DMS153 treated with DMSO at 0.1 percent for 48 hours (cell line): ENCODE results near the gene DNAJC5G.
"Not testable (repeated sequence)": the region's sequence is repeated elsewhere in the genome, so short reads cannot be mapped to it uniquely, and the experiment has no call there.

Experiments
- DNase-seq: peaks from one replicate; lab custom pipeline; 2025; ENCODE audit not compliant: unreplicated experiment; lab: John Stamatoyannopoulos, UW

Gene DNAJC5G

DNA sequence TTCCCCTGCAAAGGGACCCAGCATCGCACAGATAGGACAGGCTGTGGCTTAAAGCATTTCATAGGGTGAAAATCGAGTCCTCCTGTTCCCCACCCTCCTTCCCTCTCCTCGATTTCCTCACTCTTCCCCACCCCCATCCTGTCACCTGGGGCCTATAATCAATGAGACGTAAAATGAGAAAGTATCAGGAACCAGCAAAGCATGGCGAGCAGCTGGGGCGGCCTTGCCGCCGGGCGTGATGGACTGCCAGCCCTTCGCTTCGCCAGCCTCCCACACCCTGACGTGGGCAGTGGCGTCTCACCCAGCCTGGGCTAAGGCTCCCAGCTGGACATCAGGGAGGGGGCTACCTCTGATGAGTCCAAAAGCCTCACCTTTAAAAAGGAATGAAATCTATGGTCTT lies 23.5 kb upstream of the DNAJC5G start:
- DNase-seq: no peak

DNA sequence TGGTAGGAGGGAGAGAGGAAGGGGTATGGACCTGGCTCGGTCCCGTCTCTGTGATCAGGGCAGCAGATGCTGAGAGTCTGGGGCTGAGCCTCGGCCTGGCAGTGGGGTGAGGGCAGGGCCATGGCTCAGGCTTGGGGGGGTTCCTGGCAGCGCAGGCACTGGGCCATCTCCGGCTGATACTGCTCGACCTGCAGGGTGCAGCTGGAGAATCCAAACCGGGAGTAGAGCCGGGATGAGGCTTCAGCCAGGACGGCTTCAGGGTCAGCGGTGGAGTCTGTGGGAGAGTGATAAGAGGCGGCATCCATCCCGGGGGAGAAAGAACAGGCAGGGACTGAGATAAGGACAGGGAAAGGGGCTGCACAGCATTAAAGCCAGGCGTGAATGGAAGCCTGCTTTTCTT lies 20.0 kb upstream of the DNAJC5G start:
- DNase-seq: no peak

DNA sequence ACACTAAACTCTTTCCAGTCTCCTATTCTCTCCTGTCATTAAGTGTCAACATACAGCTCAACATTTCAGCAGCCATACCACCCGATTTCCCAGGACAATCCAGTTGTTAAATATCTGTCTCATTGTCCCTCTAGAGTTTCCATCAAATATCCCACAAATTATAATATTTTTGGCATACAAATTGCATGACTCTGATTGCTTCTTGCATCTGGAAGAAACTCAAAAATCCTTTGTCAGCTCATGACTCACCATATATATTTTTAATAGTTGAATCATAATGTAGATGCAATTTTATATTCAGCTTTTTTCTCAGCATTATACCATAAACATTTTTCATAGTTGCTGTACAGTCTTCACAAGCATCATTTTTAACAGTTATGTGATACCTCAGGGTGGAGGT lies 19.6 kb upstream of the DNAJC5G start:
- no peak for DNase-seq

DNA sequence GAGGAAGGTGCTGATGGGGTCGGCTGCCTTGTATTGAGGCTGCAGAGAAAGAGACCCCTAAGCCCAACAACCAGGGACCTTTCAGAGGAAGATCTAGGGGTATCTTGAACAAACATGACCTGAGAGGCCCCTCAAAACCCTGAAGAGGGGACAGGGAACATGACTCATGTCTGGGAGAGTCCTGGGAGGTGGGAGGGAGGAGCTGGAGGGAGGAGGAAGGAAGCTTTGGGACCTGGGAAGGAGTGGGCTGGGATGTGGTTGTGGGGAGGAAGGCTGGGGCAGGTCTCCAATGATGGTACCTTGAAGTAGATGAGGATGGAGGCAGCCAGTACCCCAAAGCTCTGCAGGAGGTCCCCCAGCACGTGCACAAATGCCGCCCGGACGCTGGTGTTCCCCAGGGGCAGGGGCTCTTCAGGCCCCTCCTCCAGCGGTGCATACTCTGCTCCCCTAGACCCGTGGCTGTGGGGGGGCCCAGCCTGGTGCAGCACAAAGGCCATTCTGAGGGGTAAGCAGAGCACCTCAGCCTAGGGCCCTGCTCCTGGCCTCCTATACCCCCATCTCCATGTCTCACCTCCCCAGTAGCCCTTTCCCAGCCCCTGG lies 18.3 kb upstream of the DNAJC5G start:
- DNase-seq: no peak

DNA sequence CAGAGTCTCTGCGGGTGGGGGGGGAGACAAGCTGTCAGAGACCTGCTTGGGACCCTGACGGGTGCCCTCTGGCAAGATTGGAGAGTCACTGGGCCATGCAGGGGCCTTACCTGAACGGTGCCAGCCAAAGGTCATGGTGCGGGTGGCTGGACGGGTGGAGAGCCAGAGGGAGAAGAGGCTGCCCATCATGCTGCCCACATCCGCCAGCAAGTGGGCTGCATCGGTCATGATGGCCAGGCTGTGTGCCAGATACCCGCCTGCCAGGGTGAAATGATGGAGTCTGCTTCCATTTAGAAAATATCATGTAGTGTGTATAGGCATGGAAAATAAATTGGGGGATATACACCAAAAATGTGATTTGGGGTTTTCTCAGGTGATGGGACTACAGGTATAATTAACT lies 17.2 kb upstream of the DNAJC5G start:
- no peak for DNase-seq

DNA sequence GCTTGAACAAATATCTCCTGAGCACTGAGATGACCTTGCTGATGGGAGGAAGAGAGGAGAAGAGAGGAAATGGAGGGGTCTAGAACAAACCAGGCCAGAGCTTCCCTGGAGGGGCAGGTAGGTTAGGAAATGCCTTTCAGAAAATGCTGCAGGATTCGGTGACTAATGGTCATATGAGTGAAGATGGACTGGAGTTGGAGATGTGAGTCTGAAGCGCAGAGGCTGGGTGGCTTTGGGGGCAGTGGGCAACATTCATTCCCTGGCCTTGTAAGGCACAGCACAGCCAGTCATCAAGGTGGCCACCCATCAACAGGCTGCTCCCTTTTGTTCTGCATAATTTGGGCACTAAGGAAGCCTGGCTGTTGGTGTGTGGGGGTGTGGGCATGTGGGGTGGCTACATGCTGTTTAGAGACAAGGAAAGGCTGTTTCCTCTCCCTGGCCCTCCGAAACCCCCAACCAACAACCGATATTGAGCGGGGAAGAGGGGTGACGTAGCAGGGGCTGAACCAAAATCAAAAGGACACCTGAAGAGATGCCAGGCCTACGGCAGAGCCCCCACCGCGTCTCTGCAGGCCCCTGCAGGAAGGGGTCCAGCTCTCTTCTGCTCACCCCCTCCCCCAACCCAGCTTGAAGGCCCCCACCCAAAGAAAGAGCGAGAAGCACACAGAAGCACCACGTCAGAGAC lies 13.8 kb upstream of the DNAJC5G start:
- no peak for DNase-seq

DNA sequence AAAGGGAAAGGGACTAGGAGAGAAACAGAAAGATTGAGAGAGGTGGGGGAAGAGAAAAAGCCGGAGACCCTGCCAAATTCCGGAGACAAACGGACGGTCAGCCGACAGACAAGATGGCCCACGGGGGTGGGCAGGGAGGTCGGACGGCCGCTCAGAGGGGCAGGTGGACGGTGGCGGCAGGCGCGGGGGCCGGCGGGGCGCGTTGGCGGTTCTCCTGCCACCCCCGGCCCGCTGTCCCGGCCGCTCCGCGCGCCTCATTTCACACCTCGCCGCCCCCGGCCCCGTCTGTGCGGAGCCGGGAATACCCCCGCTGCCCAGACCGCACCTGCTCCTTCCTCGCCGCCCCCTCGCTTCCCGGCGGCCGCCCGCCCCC lies 13.3 kb upstream of the DNAJC5G start:
- DNase-seq: no peak

DNA sequence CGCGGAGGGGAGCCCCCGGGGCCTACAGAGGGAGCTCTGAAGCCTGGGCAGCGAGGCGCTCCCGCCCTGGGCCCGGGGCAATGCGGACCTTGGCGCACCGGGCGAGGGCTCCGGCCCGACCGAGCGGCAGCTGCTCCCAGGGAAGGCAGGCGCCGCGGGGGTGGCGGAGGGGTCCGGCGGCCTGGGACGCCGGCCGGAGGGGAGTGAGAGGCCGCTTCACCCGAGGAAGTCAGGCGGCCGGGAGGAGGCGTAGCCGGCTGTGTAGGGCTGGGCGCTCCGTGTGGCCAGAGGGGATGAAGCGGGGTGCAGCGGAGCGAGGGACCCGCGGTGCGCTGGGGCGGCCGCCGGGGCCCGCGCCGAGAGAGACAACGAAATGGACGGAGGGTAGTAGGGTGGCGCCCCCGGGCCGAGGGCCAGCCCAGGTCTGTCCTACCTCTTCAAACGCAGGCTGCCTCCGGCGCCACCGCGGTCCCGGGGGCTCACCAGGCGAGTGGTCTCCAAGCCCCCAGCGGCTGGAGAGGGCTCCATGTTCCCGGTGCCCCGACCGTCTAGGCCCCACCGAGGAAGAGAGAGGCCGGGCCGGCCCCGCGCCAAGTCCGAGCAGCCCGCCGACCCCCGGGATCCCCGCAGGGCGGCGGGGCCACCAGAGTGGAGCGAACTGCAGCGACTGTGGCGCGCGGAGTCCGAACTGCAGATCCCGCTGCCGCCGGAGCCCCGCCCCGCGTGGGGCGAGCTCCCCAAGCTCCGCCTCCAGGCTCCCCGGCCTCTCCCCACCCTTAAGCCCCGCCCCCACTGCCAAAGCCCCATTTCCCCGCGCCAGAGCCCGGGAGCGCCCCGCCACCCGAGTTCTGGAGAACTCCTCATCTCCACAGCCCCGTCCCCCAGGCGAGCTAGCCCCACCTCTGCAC lies 12.6 kb upstream of the DNAJC5G start, which contains the start of gene SLC30A3:
SLC30A3 (minus strand) TSS at position 669 of the 908 bp plus-strand sequence; CDS start at position 528, 141 bp downstream.
- no peak for DNase-seq

DNA sequence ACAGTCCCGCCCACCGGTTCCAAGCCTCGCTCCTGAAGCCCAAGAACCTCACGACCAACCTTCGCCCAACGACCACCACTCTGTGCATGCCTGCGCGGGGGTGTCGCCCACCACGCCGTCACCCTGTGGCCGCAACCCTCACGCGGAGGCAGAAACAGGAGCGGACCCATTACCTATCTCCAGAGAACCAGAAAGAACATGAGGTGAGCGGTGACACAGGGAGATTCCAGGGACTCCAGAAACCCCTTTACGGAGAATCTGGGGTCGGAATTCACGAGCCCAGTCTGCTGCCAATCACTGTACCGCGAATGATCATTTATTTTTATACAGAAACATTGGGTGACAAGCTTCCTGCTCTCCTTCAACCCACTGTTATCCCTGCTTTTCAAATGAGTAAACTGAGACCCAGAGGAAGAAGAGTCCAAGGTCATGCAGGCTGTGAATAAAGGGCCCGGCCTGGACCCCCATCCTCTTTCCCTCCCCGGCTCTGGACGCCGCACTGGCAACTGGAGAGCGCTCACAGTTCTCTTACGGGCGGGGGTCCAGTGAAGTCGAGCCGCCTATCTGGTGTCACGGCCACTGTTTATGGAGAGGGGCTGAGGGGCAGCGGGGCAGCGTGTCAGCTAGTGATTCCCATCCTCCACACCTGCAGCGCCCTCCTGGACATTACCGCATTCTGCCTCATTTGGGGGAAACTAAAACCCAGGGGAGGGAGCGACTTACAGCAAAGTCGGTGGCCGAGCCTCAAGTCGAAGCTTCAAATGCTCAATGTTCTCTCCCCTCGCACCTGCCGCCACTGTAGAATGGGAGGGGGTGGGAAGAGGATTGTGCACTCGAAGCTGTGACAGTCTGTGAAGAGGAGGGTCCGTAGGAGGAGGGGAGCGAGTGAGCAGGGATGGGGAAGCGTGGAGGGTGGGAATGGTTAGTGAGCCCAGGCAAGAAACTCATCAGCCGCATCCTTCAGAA lies 11.7 kb upstream of the DNAJC5G start:
- no peak for DNase-seq

DNA sequence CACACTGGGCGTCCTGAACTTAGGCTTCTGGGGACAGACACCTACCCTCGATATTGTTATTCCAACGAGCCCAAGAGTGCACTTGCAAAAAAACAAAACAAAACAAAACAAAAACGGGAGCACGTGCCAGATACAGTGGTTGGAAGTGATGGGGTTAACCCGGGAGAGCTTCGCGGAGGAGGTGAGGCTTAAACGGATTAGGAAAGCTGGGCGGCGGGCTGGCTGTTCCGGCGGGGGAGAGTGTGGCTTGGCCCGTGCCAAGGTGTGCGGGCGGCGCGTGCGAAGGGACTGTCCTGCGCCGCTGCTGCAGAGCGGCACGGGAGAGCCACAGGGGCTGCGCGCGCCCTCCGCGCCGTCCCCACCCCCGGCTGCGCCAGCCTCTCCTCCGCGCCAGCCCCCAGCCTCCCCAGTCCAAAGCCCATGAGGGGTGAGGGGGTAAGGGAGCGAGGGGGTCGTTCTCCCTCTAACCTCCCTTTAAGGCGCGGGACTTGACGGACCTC lies 10.9 kb upstream of the DNAJC5G start:
- DNase-seq: no peak

DNA sequence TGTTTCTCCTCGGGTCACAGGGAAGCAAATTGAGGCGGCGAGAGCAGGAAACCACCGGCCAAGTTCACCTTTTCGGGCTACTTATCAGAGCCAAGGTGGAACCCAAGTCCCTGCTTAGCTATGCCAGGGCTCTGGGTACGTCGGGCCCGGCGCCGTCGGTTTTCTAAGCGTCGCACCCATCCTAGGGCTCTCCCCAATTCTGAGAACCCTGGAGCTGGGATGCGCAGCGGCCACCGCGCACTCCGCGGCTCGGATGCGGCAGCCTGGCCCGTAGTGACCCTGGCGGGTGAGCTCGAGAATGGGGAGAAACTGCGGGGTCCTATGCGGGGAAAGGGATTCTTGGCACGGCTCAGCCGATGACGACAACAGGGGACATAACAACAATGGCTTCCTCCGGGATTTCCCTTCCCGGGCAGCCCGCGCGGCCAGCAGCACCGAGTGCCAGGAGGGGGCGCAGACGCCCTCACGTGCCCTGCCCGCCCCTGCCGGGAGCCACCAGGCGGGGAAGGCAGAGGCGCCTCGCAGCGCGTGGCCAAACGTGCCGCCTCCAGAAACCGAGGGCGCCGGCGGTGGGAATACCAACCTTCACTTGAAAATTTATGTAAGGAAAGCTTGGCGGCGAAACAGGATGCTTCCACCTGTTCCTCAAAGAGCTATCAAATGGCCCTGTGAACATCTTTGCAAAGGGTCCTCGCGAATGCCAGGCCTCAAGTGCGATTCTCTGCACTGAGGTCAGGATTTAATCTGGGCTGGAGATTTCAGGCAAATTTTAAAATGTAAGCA lies 10.3 kb upstream of the DNAJC5G start:
- peak; percentile 37 for DNase-seq

DNA sequence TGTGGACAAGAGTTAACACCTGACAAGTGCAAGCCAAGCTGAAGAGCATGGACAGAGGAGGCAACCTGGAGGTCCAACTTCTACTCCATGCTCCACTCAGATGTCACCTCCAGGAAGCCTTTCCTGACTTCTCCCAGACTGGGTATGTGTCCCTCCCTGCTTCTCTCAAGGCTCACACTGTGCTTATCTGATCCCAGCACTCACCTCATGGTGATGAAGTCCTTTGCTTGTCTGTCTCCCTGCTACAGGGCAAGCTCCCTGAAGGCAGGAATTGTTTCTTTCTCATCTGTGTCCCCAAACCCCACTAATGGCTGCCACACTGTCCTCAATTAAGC lies 9.7 kb upstream of the DNAJC5G start:
- no peak for DNase-seq

DNA sequence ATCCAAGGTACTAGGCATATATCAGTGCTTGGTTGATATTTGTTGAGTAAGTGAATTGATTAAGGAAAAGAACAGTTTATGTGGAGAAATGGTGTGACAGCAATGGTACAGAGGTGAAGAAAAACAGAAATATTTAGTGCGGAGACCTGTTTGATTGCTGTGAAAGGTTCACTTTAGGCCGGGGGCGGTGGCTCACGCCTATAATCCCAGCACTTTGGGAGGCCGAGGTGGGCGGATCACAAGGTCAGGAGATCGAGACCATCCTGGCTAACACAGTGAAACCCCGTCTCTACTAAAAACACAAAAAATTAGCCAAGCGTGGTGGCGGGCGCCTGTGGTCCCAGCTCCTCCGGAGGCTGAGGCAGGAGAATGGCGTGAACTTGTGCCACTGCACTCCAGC lies 6.9 kb upstream of the DNAJC5G start:
- DNase-seq: not testable (repeated sequence)

DNA sequence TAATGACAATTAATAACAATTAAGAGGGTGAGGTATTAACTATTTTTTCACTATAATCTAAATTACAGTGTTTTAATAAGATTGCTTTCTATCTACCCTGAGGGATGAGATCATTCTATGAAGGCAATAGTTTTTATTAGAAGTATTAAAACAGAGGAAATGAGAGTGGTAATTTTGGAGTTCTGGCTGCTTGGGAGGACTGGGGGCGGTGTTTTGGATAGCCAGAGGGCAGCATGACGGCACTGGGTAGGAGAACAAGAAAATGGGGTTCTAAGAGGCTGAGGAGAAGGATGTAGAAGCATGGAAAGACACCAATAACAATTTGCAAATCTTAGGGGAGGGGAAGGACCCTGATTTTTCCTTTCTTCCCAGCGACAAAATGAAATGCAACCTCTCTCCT lies 5.1 kb upstream of the DNAJC5G start:
- no peak for DNase-seq

DNA sequence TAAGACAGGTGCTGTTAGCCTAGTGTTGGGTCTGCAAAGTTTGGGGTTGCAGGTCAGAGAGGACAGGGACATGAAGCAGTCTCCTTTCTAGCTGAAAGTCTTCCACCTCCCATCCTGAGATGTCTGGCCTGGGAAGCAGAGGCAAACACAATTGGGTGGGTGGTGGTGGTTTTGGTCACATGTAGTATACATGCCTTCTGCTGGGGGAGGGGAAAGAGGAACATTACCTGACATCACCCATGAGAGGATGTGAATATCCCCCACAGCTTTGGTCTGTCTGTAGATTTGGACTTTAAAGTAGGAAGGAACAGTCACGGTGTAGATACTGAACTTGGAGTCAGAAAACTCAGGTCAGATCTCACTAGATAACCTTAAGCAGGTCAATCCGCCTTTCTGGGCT lies 4.6 kb upstream of the DNAJC5G start:
- DNase-seq: no peak

DNA sequence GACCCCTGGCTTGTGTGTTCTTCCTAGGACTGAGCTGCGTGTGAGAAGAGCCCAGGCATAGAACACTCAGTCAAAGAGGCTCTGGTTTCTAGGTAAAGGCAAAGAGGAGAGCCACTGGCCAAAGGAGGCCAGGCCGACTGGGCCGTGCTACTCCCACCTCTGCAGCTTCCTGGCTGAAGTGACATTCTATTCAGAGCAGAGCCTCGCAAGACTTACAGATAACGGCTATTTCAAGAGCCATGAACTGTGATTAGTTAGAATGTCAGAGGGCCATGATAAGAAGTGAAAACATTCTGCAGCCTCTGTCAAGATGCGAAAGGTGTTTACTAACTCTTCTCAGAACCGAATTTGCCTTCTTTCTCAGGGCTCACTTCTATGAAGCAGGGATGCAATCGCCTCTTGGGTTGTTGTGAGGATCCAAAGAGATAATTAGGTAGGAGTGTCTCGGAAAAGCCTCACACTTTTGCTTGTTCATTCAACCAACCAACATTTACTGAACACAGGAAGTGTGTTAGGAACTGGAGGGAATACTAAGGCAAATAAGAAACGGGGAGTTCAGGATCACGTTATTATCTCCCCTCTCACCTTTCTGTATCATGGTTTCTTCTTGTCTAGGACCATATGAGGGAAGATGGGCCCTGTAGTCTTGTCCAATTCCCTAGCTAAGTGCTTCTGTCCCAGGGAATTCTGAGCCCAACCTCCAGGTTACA lies 3.4 kb upstream of the DNAJC5G start:
- no peak for DNase-seq

DNA sequence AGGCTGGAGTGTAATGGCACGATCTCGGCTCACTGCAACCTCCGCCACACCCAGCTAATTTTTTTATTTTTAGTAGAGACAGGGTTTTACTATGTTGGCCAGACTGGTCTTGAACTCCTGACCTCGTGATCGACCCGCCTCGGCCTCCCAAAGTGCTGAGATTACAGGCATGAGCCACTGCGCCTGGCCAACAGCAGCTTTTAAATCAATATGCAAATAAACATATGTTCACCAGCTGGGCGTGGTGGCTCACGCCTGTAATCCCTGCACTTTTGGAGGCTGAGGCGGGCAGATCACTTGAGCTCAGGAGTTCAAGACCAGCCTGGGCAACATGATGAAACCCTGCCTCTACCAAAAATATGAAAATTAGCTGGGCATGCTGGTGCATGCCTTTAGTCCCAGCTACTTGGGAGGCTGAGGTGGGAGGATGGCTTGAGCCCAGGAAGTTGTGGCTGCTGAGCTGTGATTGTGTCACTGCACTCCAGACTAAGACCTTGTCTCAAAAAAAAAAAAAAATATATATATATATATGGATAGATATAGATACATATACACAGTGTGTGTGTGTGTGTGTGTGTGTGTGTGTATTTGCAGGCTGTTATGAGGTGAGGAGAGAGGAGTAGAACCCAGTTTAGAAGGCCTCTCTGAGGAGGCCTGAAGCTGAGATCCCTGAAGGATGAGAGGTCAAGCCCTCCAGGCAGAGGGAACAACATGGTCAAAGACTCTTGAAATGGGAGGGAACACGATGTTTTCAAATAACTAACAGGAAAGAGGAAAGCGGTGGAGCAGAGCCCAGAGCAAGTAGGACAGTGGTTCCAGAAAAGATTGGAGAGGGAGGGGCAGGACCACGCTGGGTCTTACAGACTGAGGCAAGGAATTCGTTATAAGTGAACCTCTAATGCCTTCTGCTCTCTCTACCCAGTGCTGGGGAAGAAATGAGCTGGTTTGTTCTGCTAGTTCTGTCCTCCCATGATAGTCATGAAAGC lies 2.4 kb upstream of the DNAJC5G start:
- DNase-seq: not testable (repeated sequence)

DNA sequence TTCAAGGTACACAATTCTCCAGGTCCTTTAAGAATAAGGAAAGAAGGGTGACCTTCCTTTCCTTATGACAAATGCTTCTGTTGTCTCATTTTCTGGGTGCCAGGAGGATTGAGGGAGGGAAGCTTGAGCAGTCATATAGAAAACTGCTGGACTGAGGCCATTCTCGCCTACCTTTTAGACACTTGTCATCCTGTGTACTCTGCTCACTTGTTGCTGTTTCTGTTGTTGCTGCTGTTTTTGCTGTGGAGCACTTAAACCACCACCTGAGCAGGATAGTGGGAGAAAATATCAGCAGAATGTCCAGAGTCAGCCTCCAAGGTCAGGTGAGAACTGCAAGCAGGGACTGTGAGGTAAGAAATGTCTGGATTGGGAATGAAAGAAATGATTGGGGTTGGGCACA lies 2.8 kb downstream of the DNAJC5G start:
- DNase-seq: no peak
